Gastroesophageal sphincter (tissue), 3 donors: ENCODE results near the gene TIGD2.

Source experiments
- CTCF ChIP-seq, 4 experiments: fragments of 200-600 bp in 2 of 4; fragments of 450-650 bp in 2 of 4; sonication (generic) in 1 of 4; IDR thresholded peaks; one replicate each; pipeline ENCODE4 v1.5.1; 2017 to 2019; ENCODE audit warnings: antibody characterized with exemption in 4 of 4, mild to moderate bottlenecking in 2 of 4, moderate library complexity in 2 of 4
- EP300 ChIP-seq: sonication (generic); formaldehyde crosslinking; IDR thresholded peaks from one replicate; pipeline ENCODE4 v1.6.1; 2017; ENCODE audit warnings: antibody characterized with exemption, mild to moderate bottlenecking

DNA sequence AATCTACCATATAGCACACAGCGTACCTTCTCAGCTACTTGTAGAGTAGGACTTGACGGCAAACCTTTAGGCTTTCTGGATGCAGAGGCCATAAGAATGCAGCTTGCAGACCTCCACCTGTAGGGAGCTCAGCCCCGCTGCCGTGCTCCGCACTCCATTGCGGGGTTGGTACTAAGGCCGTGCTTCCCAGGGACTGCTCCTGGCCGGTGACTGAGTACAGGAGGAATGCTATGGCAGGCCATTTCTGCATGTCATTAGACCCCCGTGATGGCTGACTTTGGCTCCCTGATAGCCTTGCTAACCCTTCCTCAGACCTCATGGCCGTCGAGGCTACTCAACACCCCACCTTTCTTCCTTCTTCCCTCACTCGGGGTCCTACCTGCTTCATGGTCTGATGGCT is 26.4 kb downstream of the TIGD2 start:
- TF ChIP-seq EP300 (no peak), CTCF (IDR thresholded peaks at IDR 0.05) (no peak)
